Stimulated activated CD4-positive, alpha-beta T cell treated with anti-CD3 and anti-CD28 coated beads, Interleukin-2, amount 100 ng/mL, for 24 hours (primary cell): Measurements from ENCODE around the gene MAP3K20.
A peak's percentile ranks its signal among the peaks of the same experiment; 100 is the strongest.
"Not testable (repeated sequence)": the region's sequence is repeated elsewhere in the genome, so short reads cannot be mapped to it uniquely, and the experiment has no call there.

Experiments used
- DNase-seq, 2 donors: peaks; one replicate each; pipeline ENCODE4 v3.0.0-alpha.2; 2020

Gene MAP3K20

DNA sequence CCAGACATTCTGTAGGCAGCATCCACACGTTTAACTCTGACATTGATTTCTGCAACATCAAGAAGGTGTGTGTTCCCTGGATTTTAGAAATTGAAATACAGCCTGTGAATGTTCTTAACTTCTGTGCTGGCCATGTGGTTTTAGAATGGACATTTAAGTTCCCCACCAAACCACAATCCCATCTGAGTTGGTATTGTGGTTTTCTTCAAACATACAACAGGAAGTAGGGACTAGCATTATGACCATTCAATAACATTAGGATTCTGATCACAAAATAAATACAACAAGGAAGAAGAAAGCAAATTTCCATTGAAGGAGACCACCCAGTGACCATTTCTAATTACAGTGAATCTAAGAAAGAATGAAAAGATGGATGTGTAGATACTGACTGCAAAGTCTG, 51.2 kb downstream of the MAP3K20 start:
- DNase-seq: no peak

DNA sequence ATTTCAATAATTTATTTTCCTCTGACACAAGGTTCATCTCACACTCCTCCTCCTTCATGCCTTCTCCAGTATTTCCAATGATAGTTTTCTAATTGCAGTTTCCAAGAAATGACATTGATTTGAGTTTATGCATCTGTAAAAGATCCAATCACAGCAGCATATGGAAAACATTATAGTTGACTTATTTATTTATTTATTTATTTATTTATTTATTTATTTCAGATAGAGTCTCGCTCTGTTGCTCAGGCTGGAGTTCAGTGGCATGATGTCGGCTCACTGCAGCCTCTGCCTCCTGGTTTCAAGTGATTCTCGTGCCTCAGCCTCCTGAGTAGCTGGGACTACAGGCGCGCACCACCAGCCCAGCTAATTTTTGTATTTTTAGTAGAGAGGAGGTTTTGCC, 52.5 kb downstream of the MAP3K20 start:
- not testable (repeated sequence) for DNase-seq

DNA sequence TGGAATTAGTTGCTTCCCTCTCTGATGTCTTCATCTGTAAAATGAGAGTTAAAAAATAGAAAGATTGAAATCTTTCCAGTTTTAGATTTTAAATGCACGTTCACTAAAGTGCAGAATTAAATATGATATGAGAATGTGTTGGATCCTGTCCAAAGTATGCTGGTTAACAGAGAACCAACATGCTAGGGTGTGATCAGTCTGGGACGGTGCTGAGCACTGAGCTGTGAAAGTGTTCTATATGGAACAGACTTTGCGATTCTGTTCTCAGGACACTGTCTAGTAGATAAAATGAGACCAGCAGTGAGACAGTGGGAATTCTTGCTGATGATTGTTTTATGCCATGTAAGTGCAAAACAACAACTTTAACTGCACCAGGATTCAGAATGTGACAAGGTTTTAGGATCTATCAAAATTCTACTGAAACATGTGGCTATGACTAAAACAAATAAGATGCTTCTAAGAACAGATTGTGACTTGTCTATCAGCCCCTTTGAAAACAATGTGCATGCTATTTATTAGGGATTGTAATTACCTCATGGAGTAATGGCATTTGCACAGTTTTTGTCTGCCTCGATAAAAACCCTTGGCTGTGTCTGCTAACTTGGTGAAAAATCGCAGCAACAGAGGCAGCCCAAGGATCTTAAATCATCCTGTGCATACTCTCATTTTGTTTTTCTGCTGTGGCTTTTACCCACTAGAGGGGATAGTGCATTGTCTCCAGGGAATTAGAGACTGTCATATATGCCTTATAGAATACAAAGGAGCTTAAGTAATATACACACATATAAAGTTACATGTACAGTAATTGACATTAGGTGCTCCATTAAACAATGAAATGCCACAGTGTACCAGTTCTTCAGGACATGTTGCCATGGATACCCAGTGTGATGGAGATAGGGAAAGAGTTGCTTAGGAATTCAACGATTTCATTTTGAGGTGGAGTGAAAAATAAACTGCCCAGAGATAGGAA, 55.1 kb downstream of the MAP3K20 start:
- no peak for DNase-seq

DNA sequence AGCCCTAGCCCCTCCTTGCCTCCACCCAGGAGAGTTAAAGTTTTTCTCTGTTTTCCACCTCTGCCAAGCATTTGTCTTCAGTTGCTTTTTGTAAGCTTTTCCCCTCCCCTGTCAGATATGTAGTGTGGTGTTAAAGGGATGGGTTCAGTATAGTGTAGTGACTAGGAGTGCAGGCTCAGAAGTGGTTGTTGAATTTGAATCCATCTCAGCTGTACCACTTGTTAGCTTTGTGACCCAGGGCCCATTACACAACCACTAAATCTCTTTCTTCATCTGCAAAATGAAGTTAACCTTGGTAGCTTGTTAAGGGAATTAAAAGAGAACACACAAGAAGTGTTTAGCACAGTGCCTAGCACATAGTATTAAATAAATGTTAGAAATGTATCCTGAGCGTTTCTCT, 56.9 kb downstream of the MAP3K20 start:
- DNase-seq: no peak

DNA sequence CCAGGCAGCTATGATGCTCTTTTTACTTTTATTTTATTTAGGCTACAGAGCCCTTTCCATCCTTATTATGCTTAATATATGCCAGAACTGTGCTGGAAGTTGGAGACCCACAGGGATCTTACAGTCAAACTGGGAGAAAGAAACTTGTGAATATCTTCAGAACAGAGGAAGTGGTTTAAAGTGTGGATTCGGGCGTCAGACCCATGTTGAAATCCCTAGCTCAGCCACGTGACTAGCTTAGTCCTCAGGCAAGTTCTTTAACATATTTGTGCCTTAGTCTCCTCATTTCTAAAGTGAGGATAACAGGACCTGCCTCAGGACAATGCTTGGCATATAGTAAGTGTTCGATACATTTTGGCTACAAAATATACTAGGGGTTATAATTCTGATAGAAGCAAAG, 59.1 kb downstream of the MAP3K20 start:
- DNase-seq: no peak

DNA sequence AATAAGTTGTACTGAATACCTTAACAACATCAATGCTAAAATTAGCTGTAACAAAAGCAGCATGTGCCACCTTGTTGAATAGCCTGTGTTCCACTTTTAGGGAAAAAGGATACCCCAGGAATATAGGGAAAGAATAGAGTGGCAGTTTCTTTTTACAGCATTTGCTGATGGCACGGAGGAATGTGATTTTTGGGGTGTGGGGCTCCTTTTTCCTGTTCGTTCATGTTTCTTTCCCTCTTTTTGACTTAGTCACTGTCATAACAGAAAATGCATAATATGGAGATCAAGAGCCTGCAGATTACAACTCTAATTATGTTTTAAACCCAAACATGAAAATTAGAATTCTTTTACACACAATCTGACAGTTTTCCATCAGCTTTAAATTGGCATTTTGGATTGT, 60.4 kb downstream of the MAP3K20 start:
- DNase-seq: no peak

DNA sequence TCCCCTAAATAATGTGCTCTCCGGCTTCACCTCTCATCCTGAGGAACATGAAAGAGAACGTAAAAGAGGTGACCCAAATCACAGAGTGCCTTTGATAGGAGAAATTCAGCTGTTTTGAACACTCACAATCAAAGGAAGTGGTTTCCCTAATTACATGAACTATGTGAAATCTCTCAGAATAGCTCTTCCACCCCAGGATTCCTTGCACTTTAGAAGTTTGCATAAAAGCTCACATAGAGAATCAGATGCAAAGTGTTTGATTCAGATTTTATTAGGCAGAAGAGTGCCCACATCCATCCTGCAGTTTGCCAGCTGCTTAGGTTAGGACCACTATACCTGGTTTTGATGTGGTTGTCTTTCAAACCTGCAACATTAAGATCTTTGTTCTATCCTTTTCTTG, 61.0 kb downstream of the MAP3K20 start:
- DNase-seq: no peak

DNA sequence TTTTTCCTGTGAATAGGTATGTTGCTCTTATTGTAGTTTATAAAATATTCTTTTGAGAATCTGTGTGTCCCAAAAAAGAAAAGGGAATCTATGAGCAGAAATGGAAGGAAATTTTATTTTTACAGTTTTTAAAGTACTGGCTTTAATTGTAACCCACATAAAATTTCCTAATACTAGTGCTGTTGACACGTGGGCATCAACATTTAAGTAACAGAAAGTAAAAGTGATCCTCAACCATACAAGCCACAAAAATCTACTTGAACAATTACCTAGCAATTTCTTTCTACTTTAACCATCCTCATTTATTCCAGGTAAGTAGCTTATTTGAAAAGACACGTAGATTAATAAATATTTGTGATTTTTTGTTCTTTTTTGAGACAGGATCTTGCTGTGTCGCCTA, 62.0 kb downstream of the MAP3K20 start:
- DNase-seq: no peak

DNA sequence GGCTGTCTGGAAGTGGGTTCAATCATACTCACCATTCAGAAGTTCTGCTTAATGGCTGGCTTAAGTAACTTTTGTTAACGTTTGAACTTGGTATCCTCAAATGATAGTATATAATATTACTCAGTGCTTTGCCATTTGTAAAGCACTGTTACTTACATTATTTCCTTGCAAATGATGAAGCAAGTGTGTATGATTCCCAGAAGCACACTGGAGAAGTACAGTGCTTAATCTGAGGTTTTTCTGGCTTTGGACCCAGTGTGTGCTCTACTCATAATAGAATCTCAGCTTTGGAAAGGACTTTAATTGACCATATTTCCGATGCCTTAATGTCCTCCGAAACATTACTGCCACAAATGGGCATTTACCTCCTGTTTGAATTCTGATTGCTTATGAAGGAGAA, 63.3 kb downstream of the MAP3K20 start:
- no peak for DNase-seq

DNA sequence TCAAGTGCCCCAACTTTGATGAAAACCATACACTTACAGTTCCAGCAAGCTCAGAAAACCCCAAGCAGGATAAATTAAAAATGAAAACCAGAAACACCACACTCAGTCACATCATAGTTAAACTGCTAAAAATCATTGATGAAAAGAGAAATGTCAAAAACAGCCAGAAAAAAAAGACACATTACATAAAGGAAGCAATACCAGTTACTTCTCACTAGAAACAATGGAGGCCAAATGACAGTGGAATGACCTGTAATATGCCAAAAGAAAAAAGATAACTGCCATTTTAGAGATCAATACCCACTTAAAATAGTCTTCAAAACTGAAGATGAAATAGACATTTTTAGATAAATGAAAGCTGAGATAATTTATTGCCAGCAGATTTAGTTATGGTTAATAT, 66.0 kb downstream of the MAP3K20 start:
- DNase-seq: no peak

DNA sequence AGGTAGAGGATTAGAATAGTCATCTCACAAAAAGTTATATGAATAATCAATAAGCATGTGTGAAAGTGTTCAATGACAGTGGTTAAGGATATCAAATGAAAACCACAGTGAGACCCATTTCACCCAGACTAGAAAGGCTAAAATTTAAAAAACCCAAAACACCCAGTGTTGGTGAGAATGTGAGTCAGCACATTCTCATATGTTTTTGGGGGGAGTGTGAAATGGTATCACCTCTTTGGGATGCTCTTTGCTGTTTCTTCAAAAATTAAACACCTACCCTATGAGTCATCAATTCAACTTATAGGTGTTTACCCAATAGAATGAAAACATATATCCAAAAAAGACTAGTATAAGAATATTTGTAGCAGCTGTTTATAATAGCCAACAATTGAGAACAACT, 69.8 kb downstream of the MAP3K20 start:
- DNase-seq: no peak

DNA sequence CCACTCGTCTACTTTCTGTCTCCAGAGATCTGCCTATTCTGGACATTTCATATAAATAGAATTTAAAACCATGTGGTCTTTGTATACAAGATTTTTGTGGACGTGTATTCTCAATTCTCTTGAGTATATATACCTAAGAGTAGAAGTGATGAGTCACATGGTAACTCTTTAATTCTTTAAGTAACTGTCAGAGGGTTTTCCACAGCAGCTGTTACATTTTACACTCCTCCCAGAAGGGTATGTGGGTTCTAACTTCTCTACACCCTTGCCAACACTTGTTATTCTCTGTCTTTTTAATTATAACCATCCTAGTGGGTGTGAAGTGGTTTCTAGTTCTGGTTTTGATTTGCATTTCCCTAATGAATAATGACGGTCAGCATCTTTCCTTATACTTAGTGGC, 70.9 kb downstream of the MAP3K20 start:
- DNase-seq: no peak

DNA sequence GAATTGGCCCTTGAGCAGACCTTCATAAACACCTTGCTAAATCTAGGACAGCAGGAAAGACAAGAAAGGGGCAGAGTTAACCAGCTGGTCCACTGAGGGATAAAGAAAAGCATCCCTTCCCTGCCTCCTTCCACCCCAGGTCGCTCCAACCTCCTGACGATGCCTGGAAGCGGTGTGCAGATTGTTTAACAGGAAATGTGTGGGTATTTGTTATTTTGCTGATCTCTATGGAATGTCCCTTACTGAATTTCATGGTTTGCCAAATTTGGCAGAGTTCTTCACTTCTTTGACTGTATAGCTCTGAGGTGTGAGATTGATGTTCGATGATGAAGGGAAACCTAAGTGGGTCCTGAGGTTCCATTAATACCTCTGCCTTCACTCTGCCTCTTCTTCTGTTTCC, 72.9 kb downstream of the MAP3K20 start:
- DNase-seq: no peak

DNA sequence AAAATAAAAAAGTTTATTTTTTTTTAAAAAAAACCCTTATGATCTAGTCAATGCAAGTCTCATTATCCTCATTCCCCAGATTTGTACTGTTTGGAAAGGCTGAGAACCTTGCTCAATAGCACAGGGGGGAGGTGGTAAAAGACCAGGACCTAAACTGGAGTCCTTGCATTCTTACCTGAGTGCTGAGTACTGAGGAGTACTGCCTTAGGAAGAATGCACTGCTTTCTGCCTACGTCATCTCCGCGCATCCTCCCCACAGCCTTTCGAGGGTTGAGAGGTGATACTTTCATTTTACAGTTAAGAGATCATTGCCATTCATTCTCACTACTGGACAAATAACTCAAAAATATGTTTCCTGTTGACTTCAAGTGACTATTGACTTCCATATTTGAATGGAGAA, 73.8 kb downstream of the MAP3K20 start:
- peak; percentile 41 to 50 for DNase-seq

DNA sequence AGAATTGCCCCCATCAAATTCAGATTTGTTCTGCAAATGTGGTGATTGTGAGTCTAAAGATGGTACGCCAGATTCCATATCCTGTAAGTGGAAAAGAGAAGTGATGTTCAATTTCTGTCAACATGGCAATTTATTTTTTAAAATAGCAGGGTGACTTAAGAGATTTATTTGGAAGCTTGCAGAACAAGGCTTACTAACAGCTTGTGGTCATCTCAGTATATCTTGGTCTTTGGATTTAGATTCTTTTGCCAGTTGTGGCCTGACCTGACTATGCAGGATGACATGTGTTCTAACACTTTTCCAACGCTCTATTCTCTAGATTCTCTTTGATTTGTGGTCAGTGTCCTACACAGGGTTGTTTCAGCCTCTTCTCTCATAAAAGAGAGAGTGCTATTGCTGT, 74.4 kb downstream of the MAP3K20 start:
- DNase-seq: no peak

DNA sequence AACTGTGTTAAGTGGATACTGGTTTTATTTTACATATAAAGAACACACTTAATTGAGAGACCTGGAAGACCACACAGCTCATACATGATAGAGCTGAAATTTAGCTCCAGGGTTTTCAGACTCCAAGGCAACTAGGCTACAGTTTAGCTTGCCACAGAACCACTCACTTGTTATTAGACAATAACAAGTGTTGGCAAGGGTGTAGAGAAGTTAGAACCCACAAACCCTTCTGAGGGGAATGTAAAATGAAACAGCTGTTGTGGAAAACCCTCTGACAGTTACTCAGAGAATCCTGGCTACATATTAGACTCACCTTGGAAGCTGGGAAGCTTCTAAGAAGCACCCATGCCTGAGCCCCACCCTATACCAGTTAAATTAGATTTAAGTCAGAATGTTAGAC, 75.3 kb downstream of the MAP3K20 start:
- no peak for DNase-seq

DNA sequence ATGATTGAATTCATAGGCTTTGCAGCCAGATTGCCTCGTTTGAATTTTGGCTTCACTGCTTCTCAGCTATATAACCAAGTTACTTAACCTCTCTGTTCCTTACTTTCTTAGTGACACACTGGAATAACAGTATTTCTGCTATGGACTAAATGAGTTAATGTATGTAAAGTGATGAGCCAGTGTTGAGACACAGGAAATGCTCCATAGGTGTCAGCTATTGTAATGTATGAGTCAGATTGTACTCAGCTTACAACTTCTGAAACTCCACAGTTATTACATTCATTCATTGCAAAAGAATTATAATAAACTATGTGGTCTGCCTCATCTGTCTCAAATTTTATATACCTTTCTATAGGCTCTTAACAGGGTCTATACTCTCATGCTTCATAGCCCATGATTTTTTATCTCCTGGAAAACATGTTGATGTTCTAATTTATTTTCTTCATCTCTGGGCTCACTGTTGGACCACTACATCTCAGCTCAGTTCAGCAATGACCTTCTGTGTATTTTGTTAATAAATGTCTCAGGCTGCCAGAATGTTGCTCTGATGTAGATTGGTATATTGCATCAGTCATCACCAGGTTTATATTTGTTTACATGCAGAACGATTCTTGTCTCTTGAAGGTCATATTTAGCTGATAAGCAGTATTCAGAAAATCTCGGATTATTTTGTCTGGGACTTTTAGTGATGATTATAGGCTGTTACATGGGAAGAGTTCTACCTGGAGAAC, 76.2 kb downstream of the MAP3K20 start:
- DNase-seq: no peak

DNA sequence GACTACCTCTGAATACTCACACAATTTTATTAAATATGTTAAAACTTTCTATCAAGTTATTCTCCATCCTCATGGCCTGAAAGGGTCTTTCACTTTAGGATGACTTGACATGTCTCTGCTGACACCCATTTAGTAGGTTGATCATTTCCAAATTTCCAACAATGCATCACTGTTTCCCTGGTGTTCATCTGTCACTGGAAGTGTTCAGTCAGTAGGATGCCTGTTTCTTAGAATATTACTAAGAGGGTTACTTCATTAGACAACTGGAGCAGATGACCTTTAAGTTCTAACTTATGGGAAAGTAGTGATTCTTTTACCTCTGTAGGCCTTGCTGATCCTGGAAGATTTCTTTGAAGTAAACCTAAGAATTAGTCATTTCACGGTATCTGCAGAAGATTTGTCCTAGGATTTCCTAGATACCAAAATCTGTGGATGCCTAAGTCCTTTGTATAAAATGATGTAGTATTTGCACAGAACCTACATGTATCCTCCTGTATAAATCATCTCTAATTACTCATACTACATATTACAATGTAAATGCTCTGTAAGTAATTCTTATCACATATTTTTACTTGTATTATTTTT, 77.7 kb downstream of the MAP3K20 start:
- no peak for DNase-seq

DNA sequence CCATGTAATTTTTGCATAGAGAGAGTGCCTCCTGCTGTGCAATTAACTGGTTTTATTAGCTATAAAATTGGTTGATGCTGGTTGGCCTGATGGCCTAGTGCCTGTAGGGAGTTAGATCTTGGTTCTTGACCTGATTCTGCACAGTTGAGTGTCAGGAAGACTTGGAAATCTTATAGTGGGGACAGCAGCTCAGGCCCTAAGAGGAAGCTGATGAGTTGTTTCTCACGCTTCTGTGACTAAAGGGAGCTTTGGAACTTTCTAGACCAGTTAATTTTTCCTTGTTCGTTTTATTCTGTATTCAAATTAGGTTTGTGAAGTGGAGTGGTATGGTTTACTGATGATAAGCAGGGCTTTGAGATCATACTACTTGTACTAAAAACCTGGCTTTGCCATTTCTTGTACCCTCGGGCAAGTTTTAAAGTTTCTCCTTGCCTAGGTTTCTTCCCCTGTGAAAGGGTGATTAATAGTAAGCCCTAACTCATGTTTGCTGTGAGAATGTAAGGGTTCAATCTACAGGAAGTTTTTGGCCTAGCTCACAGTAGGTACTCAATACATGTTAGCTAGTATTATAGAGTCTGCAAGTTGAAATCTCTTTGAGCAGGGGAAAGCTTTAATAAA, 82.1 kb downstream of the MAP3K20 start:
- DNase-seq: no peak

DNA sequence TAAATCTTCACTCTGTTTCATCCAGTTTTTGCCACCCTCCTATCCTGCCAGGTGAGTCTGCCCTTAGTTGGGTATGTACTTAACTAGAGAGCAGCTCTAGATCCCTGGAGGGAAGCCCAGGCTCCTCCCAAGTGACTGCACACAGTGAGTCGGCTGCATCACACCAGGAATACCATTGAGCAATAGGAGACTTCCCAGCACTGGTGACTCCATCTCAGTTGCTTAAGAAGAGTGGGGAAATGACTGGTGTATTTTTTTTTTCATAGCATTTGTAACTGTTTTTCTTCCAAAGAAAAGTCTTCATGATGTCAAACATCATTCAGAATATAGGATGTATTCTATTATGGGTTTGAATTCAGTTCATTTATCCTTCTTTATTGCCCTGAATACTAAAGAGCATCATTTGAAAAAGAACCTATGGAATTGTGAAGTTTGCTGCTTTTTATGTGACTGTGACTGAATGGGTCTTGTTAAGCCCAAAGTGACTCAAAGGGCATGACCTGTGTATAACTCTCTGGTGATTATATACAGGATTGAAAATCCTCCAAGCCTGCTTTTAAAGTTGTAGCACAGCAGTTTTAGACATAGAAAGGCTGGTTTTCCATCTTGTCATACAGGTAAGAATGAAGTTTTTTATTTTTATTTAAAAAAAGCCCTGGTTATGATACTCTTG, 84.3 kb downstream of the MAP3K20 start:
- DNase-seq: no peak

DNA sequence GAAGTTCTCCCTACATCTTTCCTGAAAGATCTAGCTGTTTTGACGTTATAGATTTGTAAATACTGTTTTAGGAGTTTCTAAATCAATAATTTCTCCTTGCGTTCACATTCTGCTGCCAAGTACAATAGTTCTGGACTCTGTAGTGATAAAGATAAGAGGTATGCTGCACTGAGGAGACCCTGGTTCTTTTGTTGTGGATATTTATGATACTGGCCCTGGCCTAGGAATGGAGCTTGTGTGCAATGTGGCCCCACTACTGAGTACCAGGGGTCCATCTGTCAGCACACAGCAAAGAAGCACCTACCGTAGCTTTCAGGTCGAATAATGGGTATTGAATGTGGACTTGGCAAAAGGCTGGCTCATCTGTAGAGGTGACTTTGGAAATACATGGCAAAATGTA, 85.0 kb downstream of the MAP3K20 start:
- DNase-seq: no peak

DNA sequence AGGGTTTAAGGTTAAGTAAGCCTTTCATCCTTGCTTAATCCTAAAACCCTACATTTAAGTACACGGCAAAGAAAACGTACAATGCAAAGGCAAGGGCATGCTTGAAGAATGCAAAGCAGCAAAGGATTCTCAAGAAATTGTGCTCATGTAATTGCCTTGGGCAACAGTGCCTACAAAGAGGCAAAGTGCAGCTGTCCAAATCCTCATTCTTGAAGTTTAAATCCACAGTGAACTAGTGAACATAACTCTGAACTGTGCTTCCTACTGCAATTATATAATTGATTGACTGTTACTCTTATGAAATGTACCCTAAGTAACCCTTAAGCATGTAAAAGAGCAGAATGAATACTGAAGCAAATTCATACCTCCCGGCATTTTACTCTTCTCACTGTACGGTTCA, 85.4 kb downstream of the MAP3K20 start:
- no peak for DNase-seq

DNA sequence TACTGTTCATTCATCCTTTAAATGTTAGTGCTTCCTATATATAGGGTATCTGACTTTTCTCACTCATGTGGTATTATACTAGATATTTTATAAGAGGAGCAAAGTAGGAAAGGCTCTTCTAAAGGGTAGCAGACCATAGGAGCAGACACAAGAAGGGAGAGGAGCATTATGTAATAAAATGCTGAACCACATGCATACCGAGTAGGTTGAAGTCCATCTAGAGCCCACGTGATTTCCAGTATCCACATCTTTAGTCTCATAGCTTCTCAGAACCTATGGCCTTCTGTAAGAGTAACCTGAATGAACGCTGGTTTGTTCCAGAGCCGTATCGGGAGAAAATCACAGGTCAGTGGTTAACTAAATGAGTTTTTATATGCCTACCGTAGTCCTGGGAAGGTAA, 85.9 kb downstream of the MAP3K20 start:
- no peak for DNase-seq
